CD14-positive monocyte (primary cell): ENCODE measurements around the gene XNDC1N. TPM values are rescaled to one million over a fixed set of nuclear protein-coding genes. Genes with fewer than 3 reads are reported as not detected.

ENCODE experiments used
- DNase-seq, 3 donors: peaks; one replicate each; pipeline ENCODE4 v3.0.0-alpha.2; 2011 to 2022
- H2AFZ ChIP-seq: 2 replicates; pipeline ENCODE4 v1.6.0; 2012; ENCODE audit warnings: mild to moderate bottlenecking, low read depth, low read length, inconsistent platforms; ENCODE audit not compliant: insufficient read depth, poor library complexity, severe bottlenecking
- H3K27ac ChIP-seq, 2 donors: 1 replicate in 1 of 2; 2 replicates in 1 of 2; pipeline ENCODE4 v1.5.1; 2012 to 2013; ENCODE audit warnings: low read length in 2 of 2, control low read depth in 1 of 2, inconsistent platforms in 1 of 2, low read depth in 1 of 2, mild to moderate bottlenecking in 1 of 2
- H3K27me3 ChIP-seq, 2 donors: one replicate each; pipeline versions ENCODE4 v1.6.0 to v1.6.1; 2011 to 2013; ENCODE audit warnings: low read length in 2 of 2; ENCODE audit not compliant: control insufficient read depth in 2 of 2, insufficient read depth in 2 of 2
- H3K36me3 ChIP-seq, 2 donors: replicated peaks in 1 of 2; 1 replicate in 1 of 2; 2 replicates in 1 of 2; pipeline versions ENCODE4 v1.5.1 to v1.6.1; 2012 to 2013; ENCODE audit warnings: low read length in 2 of 2, control low read depth in 1 of 2, inconsistent platforms in 1 of 2, mild to moderate bottlenecking in 1 of 2; ENCODE audit not compliant: insufficient read depth in 2 of 2, control insufficient read depth in 1 of 2
- H3K4me1 ChIP-seq, 2 donors: 1 replicate in 1 of 2; 2 replicates in 1 of 2; pipeline versions ENCODE4 v1.5.1 to v1.6.1; 2012 to 2013; ENCODE audit warnings: low read length in 2 of 2, control low read depth in 1 of 2, inconsistent platforms in 1 of 2, mild to moderate bottlenecking in 1 of 2, moderate library complexity in 1 of 2; ENCODE audit not compliant: insufficient read depth in 2 of 2, control insufficient read depth in 1 of 2
- H3K4me2 ChIP-seq: replicated peaks from 2 replicates; pipeline ENCODE3; 2012; ENCODE audit warnings: low read length, moderate library complexity, mild to moderate bottlenecking; ENCODE audit not compliant: poor library complexity, severe bottlenecking; ENCODE audit errors: extremely low read depth
- H3K4me3 ChIP-seq, 3 experiments: fragments of 200-600 bp in 1 of 3; sonication (generic) in 1 of 3; replicated peaks in 1 of 3; 1 replicate in 2 of 3; 2 replicates in 1 of 3; pipeline ENCODE4 v1.5.1; 2011 to 2013; ENCODE audit warnings: low read length in 3 of 3, mild to moderate bottlenecking in 3 of 3, control low read depth in 2 of 3, low read depth in 2 of 3, inconsistent platforms in 1 of 3, moderate library complexity in 1 of 3
- H3K79me2 ChIP-seq: 2 replicates; pipeline ENCODE4 v1.6.0; 2012; ENCODE audit warnings: mild to moderate bottlenecking, control low read depth, inconsistent platforms, low read length, moderate library complexity; ENCODE audit not compliant: insufficient read depth
- H3K9ac ChIP-seq: 2 replicates; pipeline ENCODE4 v1.6.0; 2017; ENCODE audit warnings: low read length, mild to moderate bottlenecking; ENCODE audit not compliant: insufficient read depth, poor library complexity, severe bottlenecking
- H3K9me3 ChIP-seq, 2 donors: replicated peaks in 1 of 2; 1 replicate in 1 of 2; 2 replicates in 1 of 2; pipeline versions ENCODE4 v1.5.1 to v1.6.1; 2012 to 2013; ENCODE audit warnings: low read length in 2 of 2, control low read depth in 1 of 2; ENCODE audit not compliant: control insufficient read depth in 1 of 2, insufficient read depth in 1 of 2
- H4K20me1 ChIP-seq: 2 replicates; pipeline ENCODE4 v1.6.0; 2012; ENCODE audit warnings: mild to moderate bottlenecking, low read length, control low read depth, moderate library complexity; ENCODE audit not compliant: insufficient read depth
- H3K27ac Mint-ChIP-seq, 7 donors: one replicate each; pipeline ENCODE4 v1.8.0; 2020; ENCODE audit warnings: mild to moderate bottlenecking in 7 of 7, mixed read lengths in 7 of 7, moderate library complexity in 6 of 7, inconsistent platforms in 2 of 7
- H3K27me3 Mint-ChIP-seq, 3 donors: one replicate each; pipeline ENCODE4 v1.8.0; 2021 to 2022; ENCODE audit warnings: low read depth in 3 of 3, mild to moderate bottlenecking in 3 of 3, mixed read lengths in 3 of 3, moderate library complexity in 3 of 3, inconsistent platforms in 1 of 3
- H3K36me3 Mint-ChIP-seq, 2 donors: one replicate each; pipeline ENCODE4 v1.8.0; 2020; ENCODE audit warnings: mixed read lengths in 2 of 2, inconsistent platforms in 1 of 2, mild to moderate bottlenecking in 1 of 2
- H3K4me1 Mint-ChIP-seq: one replicate; pipeline ENCODE4 v1.8.0; 2020; ENCODE audit warnings: mild to moderate bottlenecking, mixed read lengths
- H3K4me3 Mint-ChIP-seq, 2 donors: one replicate each; pipeline ENCODE4 v1.8.0; 2020; ENCODE audit warnings: mild to moderate bottlenecking in 2 of 2, mixed read lengths in 2 of 2, moderate library complexity in 1 of 2
- H3K9me3 Mint-ChIP-seq, 7 donors: one replicate each; pipeline ENCODE4 v1.8.0; 2020 to 2022; ENCODE audit warnings: mixed read lengths in 7 of 7, mild to moderate bottlenecking in 6 of 7, moderate library complexity in 6 of 7, inconsistent platforms in 2 of 7
- WGBS: methylation state at CpG from one replicate; pipeline ENCODE4 v1.1.5; 2013; ENCODE audit warnings: missing lambda C conversion rate; ENCODE audit not compliant: insufficient coverage; 5-methylcytosine and 5-hydroxymethylcytosine counted together
- intact Hi-C, 2 donors: fragments of 100-400 bp; cut with micrococcal nuclease; formaldehyde crosslinking; loops; one replicate each; pipeline versions ENCODE4 v1.15.0 to v1.15.1; 2023
- polyA plus RNA-seq, 3 donors: library from polyadenylated mRNA; depleted of rRNA in 1 of 3; unstranded in 2 of 3; stranded (reverse) in 1 of 3; fragments of 300-500 nt in 2 of 3; fragments of >200 nt in 1 of 3; fragmentation: Illumina TruSeq in 2 of 3; gene quantifications; 1 replicate in 2 of 3; 2 replicates in 1 of 3; pipeline ENCODE4 v1.2.3, GENCODE V29; 2012 to 2021
- TF ChIP-seq, protein P1 (sequence below): fragments of 200-600 bp; IDR thresholded peaks from one replicate; pipeline ENCODE4 v1.8.0; 2022; ENCODE audit warnings: antibody characterized with exemption, mild to moderate bottlenecking

The XNDC1N gene
- polyA plus RNA-seq, 3 donors: 0.80 to 2.1 (median 0.99) TPM

DNA sequence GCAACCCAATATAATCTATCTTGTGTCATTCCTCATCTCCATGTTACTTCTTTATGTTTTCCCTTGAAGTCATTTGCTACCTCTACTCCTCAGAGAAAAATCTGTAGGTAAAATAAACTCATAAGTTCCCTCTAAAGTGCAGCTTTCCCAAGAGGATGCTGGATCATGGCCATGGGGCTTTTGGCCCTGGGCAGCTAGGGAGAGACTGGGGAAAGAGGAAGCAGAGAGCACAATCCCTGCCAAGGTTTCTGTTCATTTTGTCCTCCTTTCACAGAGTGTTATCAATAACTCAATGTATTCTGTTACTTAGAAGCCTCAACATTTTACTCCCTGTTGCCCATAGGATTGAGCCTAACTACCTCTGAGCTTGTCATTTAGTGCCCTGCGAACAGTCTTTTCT is 9.4 kb upstream of the XNDC1N start:
- H3K36me3 Mint-ChIP-seq: peaks cover 15 to 19% of the 10 kb centered on the region in 2 donors
- H3K9me3 Mint-ChIP-seq: no peaks in the 10 kb centered on the region
- Histone ChIP-seq H3K9me3 (no peaks in the 10 kb centered on the region), H3K4me1 (no peaks in the 10 kb centered on the region), H3K79me2 (peaks cover 78% of the 10 kb centered on the region), H3K27ac (no peak overlapping the region), H3K36me3 (peaks cover 0 to 18% of the 10 kb centered on the region in 2 donors), H4K20me1 (peaks cover 47% of the 10 kb centered on the region), H3K9ac (no peak overlapping the region), H3K27me3 (no peaks in the 10 kb centered on the region), H3K4me2 (no peak overlapping the region), H3K4me3 (no peak overlapping the region), H2AFZ (no peak overlapping the region)
- TF ChIP-seq, protein P1, sequence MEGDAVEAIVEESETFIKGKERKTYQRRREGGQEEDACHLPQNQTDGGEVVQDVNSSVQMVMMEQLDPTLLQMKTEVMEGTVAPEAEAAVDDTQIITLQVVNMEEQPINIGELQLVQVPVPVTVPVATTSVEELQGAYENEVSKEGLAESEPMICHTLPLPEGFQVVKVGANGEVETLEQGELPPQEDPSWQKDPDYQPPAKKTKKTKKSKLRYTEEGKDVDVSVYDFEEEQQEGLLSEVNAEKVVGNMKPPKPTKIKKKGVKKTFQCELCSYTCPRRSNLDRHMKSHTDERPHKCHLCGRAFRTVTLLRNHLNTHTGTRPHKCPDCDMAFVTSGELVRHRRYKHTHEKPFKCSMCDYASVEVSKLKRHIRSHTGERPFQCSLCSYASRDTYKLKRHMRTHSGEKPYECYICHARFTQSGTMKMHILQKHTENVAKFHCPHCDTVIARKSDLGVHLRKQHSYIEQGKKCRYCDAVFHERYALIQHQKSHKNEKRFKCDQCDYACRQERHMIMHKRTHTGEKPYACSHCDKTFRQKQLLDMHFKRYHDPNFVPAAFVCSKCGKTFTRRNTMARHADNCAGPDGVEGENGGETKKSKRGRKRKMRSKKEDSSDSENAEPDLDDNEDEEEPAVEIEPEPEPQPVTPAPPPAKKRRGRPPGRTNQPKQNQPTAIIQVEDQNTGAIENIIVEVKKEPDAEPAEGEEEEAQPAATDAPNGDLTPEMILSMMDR: no peak
- no CpG with 5 or more reads among the region's 1 CpG for WGBS
- no peak overlapping the region for H3K4me3 Mint-ChIP-seq
- peak overlapping the region in 1 of 7 donors; percentile 40 for H3K27ac Mint-ChIP-seq
- DNase-seq: no peak
- intact Hi-C loops: no loop called here
- peaks cover 8% of the 10 kb centered on the region for H3K4me1 Mint-ChIP-seq
- H3K27me3 Mint-ChIP-seq: no peaks in the 10 kb centered on the region

DNA sequence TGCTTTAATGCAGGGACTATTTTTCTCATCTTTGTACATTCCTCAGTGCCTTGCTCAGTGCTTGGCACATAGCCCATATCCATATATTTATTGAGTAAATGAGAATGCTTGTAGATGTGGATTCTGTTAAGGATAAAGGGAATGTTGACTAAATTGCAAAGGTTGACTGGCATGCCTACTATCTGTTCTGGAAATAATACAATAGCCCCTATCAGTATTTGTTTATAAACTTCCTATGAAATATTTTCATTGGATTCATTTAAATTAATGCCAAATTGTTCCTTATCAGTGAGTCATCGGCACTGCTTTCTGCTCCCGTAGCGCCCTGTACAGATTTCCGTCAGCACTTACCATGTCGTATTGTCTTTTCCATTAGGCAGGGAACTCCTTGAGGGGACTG is 8.4 kb upstream of the XNDC1N start:
- H3K36me3 ChIP-seq: peaks cover 0 to 18% of the 10 kb centered on the region in 2 donors
- H3K27me3 ChIP-seq: no peaks in the 10 kb centered on the region
- no CpG with 5 or more reads among the region's 5 CpGs for WGBS
- no peak for DNase-seq
- no peak overlapping the region for H3K27ac ChIP-seq
- Mint-ChIP-seq H3K27ac (no peak overlapping the region), H3K36me3 (peaks cover 14 to 19% of the 10 kb centered on the region in 2 donors), H3K27me3 (no peaks in the 10 kb centered on the region), H3K4me1 (peaks cover 8% of the 10 kb centered on the region), H3K9me3 (no peaks in the 10 kb centered on the region), H3K4me3 (no peak overlapping the region)
- peaks cover 49% of the 10 kb centered on the region for H4K20me1 ChIP-seq
- H3K9me3 ChIP-seq: no peaks in the 10 kb centered on the region
- TF ChIP-seq, protein P1: no peak
- H3K4me2 ChIP-seq: no peak overlapping the region
- no peak overlapping the region for H3K4me3 ChIP-seq
- intact Hi-C loops: no loop called here
- no peak overlapping the region for H3K9ac ChIP-seq
- no peaks in the 10 kb centered on the region for H3K4me1 ChIP-seq
- no peak overlapping the region for H2AFZ ChIP-seq
- peaks cover 81% of the 10 kb centered on the region for H3K79me2 ChIP-seq
